ENCODE data around the gene ZNF892.

ZNF892 gene

DNA sequence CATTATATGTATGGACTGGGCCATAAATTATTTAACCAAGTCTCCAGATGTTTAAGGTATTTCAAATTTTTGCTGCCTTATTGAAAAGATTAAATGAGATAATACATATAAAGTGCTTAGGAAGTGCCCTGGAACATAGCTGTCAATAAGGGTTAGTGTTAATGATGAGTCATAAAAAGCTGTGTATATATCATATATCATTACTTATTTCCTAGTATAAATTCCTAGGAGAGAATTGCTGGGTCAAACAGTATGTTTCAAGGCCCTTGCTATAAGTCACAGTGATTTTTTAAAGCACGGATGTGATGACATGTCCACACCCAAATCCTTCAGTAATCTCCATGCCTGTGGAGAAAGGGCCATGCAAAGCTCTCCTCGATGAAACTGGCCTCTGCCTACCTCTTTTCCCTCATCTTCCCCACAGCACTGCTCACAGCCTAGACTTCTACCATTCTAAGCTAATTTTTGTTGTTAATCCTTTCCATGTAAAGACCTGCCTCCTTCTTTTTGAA, 33.2 kb upstream of the ZNF892 start:
- DNase-seq (ENCODE audit: low read depth in 1 of 2, low spot score in 1 of 2): no peak
- no peak overlapping the region for H3K27ac ChIP-seq (replicated peaks)
- TF ChIP-seq, protein P1, sequence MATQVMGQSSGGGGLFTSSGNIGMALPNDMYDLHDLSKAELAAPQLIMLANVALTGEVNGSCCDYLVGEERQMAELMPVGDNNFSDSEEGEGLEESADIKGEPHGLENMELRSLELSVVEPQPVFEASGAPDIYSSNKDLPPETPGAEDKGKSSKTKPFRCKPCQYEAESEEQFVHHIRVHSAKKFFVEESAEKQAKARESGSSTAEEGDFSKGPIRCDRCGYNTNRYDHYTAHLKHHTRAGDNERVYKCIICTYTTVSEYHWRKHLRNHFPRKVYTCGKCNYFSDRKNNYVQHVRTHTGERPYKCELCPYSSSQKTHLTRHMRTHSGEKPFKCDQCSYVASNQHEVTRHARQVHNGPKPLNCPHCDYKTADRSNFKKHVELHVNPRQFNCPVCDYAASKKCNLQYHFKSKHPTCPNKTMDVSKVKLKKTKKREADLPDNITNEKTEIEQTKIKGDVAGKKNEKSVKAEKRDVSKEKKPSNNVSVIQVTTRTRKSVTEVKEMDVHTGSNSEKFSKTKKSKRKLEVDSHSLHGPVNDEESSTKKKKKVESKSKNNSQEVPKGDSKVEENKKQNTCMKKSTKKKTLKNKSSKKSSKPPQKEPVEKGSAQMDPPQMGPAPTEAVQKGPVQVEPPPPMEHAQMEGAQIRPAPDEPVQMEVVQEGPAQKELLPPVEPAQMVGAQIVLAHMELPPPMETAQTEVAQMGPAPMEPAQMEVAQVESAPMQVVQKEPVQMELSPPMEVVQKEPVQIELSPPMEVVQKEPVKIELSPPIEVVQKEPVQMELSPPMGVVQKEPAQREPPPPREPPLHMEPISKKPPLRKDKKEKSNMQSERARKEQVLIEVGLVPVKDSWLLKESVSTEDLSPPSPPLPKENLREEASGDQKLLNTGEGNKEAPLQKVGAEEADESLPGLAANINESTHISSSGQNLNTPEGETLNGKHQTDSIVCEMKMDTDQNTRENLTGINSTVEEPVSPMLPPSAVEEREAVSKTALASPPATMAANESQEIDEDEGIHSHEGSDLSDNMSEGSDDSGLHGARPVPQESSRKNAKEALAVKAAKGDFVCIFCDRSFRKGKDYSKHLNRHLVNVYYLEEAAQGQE (IDR thresholded peaks at IDR 0.05; ENCODE audit: insufficient replicate concordance, low read depth): no peak
- TF ChIP-seq GABPA (IDR thresholded peaks at IDR 0.05; ENCODE audit: low read depth): no peak
- TF ChIP-seq, protein P2, sequence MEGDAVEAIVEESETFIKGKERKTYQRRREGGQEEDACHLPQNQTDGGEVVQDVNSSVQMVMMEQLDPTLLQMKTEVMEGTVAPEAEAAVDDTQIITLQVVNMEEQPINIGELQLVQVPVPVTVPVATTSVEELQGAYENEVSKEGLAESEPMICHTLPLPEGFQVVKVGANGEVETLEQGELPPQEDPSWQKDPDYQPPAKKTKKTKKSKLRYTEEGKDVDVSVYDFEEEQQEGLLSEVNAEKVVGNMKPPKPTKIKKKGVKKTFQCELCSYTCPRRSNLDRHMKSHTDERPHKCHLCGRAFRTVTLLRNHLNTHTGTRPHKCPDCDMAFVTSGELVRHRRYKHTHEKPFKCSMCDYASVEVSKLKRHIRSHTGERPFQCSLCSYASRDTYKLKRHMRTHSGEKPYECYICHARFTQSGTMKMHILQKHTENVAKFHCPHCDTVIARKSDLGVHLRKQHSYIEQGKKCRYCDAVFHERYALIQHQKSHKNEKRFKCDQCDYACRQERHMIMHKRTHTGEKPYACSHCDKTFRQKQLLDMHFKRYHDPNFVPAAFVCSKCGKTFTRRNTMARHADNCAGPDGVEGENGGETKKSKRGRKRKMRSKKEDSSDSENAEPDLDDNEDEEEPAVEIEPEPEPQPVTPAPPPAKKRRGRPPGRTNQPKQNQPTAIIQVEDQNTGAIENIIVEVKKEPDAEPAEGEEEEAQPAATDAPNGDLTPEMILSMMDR (IDR thresholded peaks at IDR 0.05; ENCODE audit: insufficient read depth, low read length): no peak
- no peak for TF ChIP-seq POLR2AphosphoS5 (IDR thresholded peaks at IDR 0.05; ENCODE audit: low read depth)
- TF ChIP-seq SPI1 (IDR thresholded peaks at IDR 0.05; ENCODE audit: borderline replicate concordance, low read depth): no peak
- no peaks in the 10 kb centered on the region for H3K27me3 ChIP-seq (ENCODE audit: insufficient read depth, poor library complexity, severe bottlenecking)
- H3K4me3 ChIP-seq (replicated peaks; ENCODE audit: insufficient read depth, low read length): no peak overlapping the region

DNA sequence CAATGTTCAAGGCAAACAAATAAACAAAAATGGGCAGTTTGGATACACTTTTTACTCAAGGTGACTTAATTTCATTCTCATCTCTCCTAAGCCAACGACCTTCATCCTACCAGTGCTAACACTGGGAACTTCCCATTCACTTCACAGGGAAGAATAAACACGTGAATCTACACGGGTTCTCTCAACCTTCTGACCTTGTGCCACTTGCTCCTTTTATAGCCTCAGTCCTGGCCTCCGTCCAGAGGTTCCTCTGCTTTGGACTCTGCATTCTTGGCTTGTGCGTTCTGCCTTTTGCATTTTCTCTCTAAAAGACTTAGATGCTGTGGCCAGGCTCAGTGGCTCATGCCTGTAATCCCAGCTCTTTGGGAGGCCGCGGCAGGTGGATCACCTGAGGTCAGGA, 27.9 kb upstream of the ZNF892 start:
- no peaks in the 10 kb centered on the region for H3K27me3 ChIP-seq (ENCODE audit: insufficient read depth, poor library complexity, severe bottlenecking)
- no peak overlapping the region for H3K4me3 ChIP-seq (replicated peaks; ENCODE audit: insufficient read depth, low read length)
- TF ChIP-seq, protein P2 (IDR thresholded peaks at IDR 0.05; ENCODE audit: insufficient read depth, low read length): no peak
- no peak for TF ChIP-seq POLR2AphosphoS5 (IDR thresholded peaks at IDR 0.05; ENCODE audit: low read depth)
- TF ChIP-seq, protein P1 (IDR thresholded peaks at IDR 0.05; ENCODE audit: insufficient replicate concordance, low read depth): no peak
- TF ChIP-seq GABPA (IDR thresholded peaks at IDR 0.05; ENCODE audit: low read depth): no peak
- TF ChIP-seq SPI1 (IDR thresholded peaks at IDR 0.05; ENCODE audit: borderline replicate concordance, low read depth): no peak
- no peak overlapping the region for H3K27ac ChIP-seq (replicated peaks)
- DNase-seq (ENCODE audit: low read depth in 1 of 2, low spot score in 1 of 2): no peak

DNA sequence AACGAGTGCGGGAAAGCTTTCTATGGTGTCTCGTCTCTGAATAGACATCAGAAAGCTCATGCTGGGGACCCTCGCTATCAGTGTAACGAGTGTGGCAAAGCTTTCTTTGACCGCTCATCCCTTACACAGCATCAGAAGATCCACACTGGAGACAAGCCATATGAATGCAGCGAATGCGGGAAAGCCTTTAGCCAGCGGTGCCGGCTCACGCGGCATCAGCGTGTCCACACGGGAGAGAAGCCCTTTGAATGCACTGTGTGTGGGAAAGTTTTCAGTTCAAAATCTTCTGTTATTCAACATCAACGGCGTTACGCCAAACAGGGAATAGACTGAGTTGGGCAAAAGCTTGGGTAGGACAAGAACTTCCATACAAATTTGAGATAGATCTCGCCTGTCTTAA, 25.5 kb upstream of the ZNF892 start:
- TF ChIP-seq, protein P2 (IDR thresholded peaks at IDR 0.05; ENCODE audit: insufficient read depth, low read length): no peak
- no peak for TF ChIP-seq GABPA (IDR thresholded peaks at IDR 0.05; ENCODE audit: low read depth)
- no peak for TF ChIP-seq SPI1 (IDR thresholded peaks at IDR 0.05; ENCODE audit: borderline replicate concordance, low read depth)
- no peak for TF ChIP-seq POLR2AphosphoS5 (IDR thresholded peaks at IDR 0.05; ENCODE audit: low read depth)
- TF ChIP-seq, protein P1 (IDR thresholded peaks at IDR 0.05; ENCODE audit: insufficient replicate concordance, low read depth): no peak
- Histone ChIP-seq H3K4me3 (replicated peaks; ENCODE audit: insufficient read depth, low read length) (no peak overlapping the region), H3K27me3 (ENCODE audit: insufficient read depth, poor library complexity, severe bottlenecking) (no peaks in the 10 kb centered on the region), H3K27ac (replicated peaks) (no peak overlapping the region)
- no peak for DNase-seq (ENCODE audit: low read depth in 1 of 2, low spot score in 1 of 2)
